HepG2 (cell line): ENCODE measurements around the gene PSAP. TPM values are rescaled to one million over a fixed set of nuclear protein-coding genes. Genes with fewer than 3 reads are reported as not detected.
A peak's percentile ranks its signal among the peaks of the same experiment; 100 is the strongest.

Experiments
- EHMT2 ChIP-seq: fragments of 200-600 bp; sonication (generic); IDR thresholded peaks from 2 replicates; pipeline ENCODE4 v1.7.0; 2017; ENCODE audit warnings: antibody characterized with exemption, low read depth, low read length, borderline replicate concordance
- LCORL ChIP-seq, 2 experiments: fragments of 450-650 bp in 1 of 2; sonication (generic) in 1 of 2; formaldehyde crosslinking in 1 of 2; IDR thresholded peaks; 2 replicates each; pipeline versions ENCODE4 v1.5.0 to v1.6.1; 2017 to 2020; ENCODE audit warnings: antibody characterized with exemption in 1 of 2, missing genetic modification reagents in 1 of 2
- NCOA2 ChIP-seq: sonication (generic); formaldehyde crosslinking; IDR thresholded peaks from 2 replicates; pipeline ENCODE4 v1.8.0; 2022; ENCODE audit warnings: inconsistent platforms
- NFE2L1 ChIP-seq: sonication (generic); formaldehyde crosslinking; IDR thresholded peaks from 2 replicates; pipeline ENCODE4 v1.4.0; 2020; ENCODE audit warnings: missing genetic modification reagents, mild to moderate bottlenecking, borderline replicate concordance
- PRDM10 ChIP-seq: sonication (generic); formaldehyde crosslinking; IDR thresholded peaks from 2 replicates; pipeline ENCODE4 v1.4.0; 2020; ENCODE audit warnings: low read depth, missing genetic modification reagents
- PRDM15 ChIP-seq: sonication (generic); formaldehyde crosslinking; IDR thresholded peaks from 2 replicates; pipeline ENCODE4 v1.4.0; 2020; ENCODE audit warnings: missing genetic modification reagents
- TEAD2 ChIP-seq: sonication (generic); formaldehyde crosslinking; IDR thresholded peaks from 2 replicates; pipeline ENCODE4 v1.9.0; 2021; ENCODE audit warnings: missing genetic modification reagents
- TFE3 ChIP-seq: IDR thresholded peaks from 2 replicates; pipeline ENCODE4 v1.6.1; 2016
- ZBTB42 ChIP-seq: sonication (generic); formaldehyde crosslinking; IDR thresholded peaks from 2 replicates; pipeline ENCODE4 v1.5.0; 2020; ENCODE audit warnings: mild to moderate bottlenecking, missing genetic modification reagents
- ZNF264 ChIP-seq: sonication (generic); formaldehyde crosslinking; IDR thresholded peaks from 2 replicates; pipeline ENCODE4 v1.4.0; 2020; ENCODE audit warnings: missing genetic modification reagents
- ZNF333 ChIP-seq: sonication (generic); formaldehyde crosslinking; IDR thresholded peaks from 2 replicates; pipeline ENCODE4 v1.4.0; 2020; ENCODE audit warnings: mild to moderate bottlenecking, missing genetic modification reagents, borderline replicate concordance
- polyA plus RNA-seq, 8 experiments: library from polyadenylated mRNA; depleted of rRNA in 3 of 8; stranded (reverse) in 7 of 8; unstranded in 1 of 8; fragments of >200 nt; fragmentation: Illumina TruSeq in 4 of 8; extraction: Trizol in 4 of 8; gene quantifications; 2 replicates each; pipeline versions ENCODE4 v1.2.1 to v1.2.3, GENCODE V29; 2011 to 2016; ENCODE audit warnings: low read depth in 4 of 8, missing spikeins in 1 of 8, mixed read lengths in 1 of 8; ENCODE audit not compliant: insufficient read depth in 1 of 8
- total RNA-seq, 5 experiments: library from RNA; depleted of rRNA; stranded (reverse); fragments of >200 nt; fragmentation: Illumina TruSeq; extraction: Trizol; gene quantifications; 2 replicates each; pipeline ENCODE4 v1.2.3, GENCODE V29; 2016; ENCODE audit warnings: low read depth in 1 of 5
- TF ChIP-seq, protein P1 (sequence below): fragments of 450-650 bp; IDR thresholded peaks from 2 replicates; pipeline ENCODE4 v1.6.1; 2017; ENCODE audit warnings: mild to moderate bottlenecking
- TF ChIP-seq, protein P2 (sequence below): IDR thresholded peaks from 2 replicates; pipeline ENCODE4 v1.6.1; 2016; ENCODE audit warnings: low read depth, control low read depth

The PSAP gene
- total and polyA plus RNA-seq, 2 of the 13 experiments (the other 11 are each of a cell fraction or from before 2014, with no cell fraction given) = 323 to 643 TPM

GRCh38 chr10:71860243-71861029, 9.4 kb upstream of the PSAP start (continued):
- TF ChIP-seq, protein P1, sequence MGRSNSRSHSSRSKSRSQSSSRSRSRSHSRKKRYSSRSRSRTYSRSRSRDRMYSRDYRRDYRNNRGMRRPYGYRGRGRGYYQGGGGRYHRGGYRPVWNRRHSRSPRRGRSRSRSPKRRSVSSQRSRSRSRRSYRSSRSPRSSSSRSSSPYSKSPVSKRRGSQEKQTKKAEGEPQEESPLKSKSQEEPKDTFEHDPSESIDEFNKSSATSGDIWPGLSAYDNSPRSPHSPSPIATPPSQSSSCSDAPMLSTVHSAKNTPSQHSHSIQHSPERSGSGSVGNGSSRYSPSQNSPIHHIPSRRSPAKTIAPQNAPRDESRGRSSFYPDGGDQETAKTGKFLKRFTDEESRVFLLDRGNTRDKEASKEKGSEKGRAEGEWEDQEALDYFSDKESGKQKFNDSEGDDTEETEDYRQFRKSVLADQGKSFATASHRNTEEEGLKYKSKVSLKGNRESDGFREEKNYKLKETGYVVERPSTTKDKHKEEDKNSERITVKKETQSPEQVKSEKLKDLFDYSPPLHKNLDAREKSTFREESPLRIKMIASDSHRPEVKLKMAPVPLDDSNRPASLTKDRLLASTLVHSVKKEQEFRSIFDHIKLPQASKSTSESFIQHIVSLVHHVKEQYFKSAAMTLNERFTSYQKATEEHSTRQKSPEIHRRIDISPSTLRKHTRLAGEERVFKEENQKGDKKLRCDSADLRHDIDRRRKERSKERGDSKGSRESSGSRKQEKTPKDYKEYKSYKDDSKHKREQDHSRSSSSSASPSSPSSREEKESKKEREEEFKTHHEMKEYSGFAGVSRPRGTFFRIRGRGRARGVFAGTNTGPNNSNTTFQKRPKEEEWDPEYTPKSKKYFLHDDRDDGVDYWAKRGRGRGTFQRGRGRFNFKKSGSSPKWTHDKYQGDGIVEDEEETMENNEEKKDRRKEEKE = no peak
- TF ChIP-seq ZNF264 (no peak), TFE3 (CRISPR knock-in tag) (peak; percentile 33; the same call in 1 of the 2 replicates), LCORL (IDR thresholded peaks at IDR 0.05) (no peak), LCORL (CRISPR knock-in tag; IDR thresholded peaks at IDR 0.05) (0 out of 2 replicates have a peak, but pooled peaks have one; percentile 46), ZBTB42 (CRISPR knock-in tag) (no peak), TEAD2 (no peak), PRDM10 (CRISPR knock-in tag) (peak; percentile 63; the same call in 1 of the 2 replicates), PRDM15 (CRISPR knock-in tag) (0 out of 2 replicates have a peak, but pooled peaks have one; percentile 16), EHMT2 (no peak), NCOA2 (CRISPR knock-in tag) (peak; percentile 20; the same call in 1 of the 2 replicates), ZNF333 (CRISPR knock-in tag) (no peak), NFE2L1 (peak; percentile 94; the same call in 1 of the 2 replicates)
- TF ChIP-seq, protein P2, sequence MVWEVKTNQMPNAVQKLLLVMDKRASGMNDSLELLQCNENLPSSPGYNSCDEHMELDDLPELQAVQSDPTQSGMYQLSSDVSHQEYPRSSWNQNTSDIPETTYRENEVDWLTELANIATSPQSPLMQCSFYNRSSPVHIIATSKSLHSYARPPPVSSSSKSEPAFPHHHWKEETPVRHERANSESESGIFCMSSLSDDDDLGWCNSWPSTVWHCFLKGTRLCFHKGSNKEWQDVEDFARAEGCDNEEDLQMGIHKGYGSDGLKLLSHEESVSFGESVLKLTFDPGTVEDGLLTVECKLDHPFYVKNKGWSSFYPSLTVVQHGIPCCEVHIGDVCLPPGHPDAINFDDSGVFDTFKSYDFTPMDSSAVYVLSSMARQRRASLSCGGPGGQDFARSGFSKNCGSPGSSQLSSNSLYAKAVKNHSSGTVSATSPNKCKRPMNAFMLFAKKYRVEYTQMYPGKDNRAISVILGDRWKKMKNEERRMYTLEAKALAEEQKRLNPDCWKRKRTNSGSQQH (CRISPR knock-in tag) = peak; percentile 77
